Nephron progenitor cell (in vitro differentiated cells): Measurements from ENCODE around the gene YEATS2.
A peak's percentile ranks its signal among the peaks of the same experiment; 100 is the strongest.
"Not testable (repeated sequence)": the region's sequence is repeated elsewhere in the genome, so short reads cannot be mapped to it uniquely, and the experiment has no call there.

Experiments
- DNase-seq: peaks from one replicate; pipeline ENCODE4 v3.0.0; 2021
- H3K27ac Mint-ChIP-seq: 2 replicates; pipeline ENCODE4 v1.8.0; 2021; ENCODE audit warnings: mild to moderate bottlenecking, moderate library complexity, mixed read lengths
- H3K27me3 Mint-ChIP-seq: 2 replicates; pipeline ENCODE4 v1.8.0; 2021; ENCODE audit warnings: mild to moderate bottlenecking, low read depth, mixed read lengths; ENCODE audit not compliant: poor library complexity
- H3K36me3 Mint-ChIP-seq: 2 replicates; pipeline ENCODE4 v1.8.0; 2021; ENCODE audit warnings: low read depth, mixed read lengths
- H3K4me1 Mint-ChIP-seq: 2 replicates; pipeline ENCODE4 v1.8.0; 2021; ENCODE audit warnings: mixed read lengths
- H3K4me3 Mint-ChIP-seq: 2 replicates; pipeline ENCODE4 v1.8.0; 2021; ENCODE audit warnings: mild to moderate bottlenecking, moderate library complexity, mixed read lengths
- H3K9me3 Mint-ChIP-seq: 2 replicates; pipeline ENCODE4 v1.8.0; 2021; ENCODE audit warnings: mild to moderate bottlenecking, moderate library complexity, mixed read lengths
- CTCF ChIP-seq: fragments of 200-600 bp; sonication (generic); IDR thresholded peaks from 2 replicates; pipeline ENCODE4 v1.5.0; 2021; ENCODE audit warnings: antibody characterized with exemption

The YEATS2 gene

GRCh38 chr3:183781246-183781645 is 83.6 kb downstream of the YEATS2 start:
- Mint-ChIP-seq H3K36me3 (peaks cover 92% of the 10 kb centered on the region), H3K4me3 (no peak overlapping the region), H3K4me1 (no peaks in the 10 kb centered on the region), H3K9me3 (no peaks in the 10 kb centered on the region), H3K27ac (peak overlapping the region; percentile 45), H3K27me3 (peaks cover 2% of the 10 kb centered on the region)
- no peak for TF ChIP-seq CTCF
- no peak for DNase-seq

- H3K9me3 Mint-ChIP-seq, result no peaks in the 10 kb centered on the region
- no peak overlapping the region for H3K4me3 Mint-ChIP-seq
- no peaks in the 10 kb centered on the region for H3K4me1 Mint-ChIP-seq
- peak overlapping the region; percentile 29 for H3K27ac Mint-ChIP-seq
- peaks cover 2% of the 10 kb centered on the region for H3K27me3 Mint-ChIP-seq
- DNase-seq, result no peak
- TF ChIP-seq CTCF, result no peak
- H3K36me3 Mint-ChIP-seq, result peaks cover 92% of the 10 kb centered on the region
Observed at GRCh38 chr3:183782576-183783276, 85.1 kb downstream of the YEATS2 start.

- H3K9me3 Mint-ChIP-seq, H3K4me1 Mint-ChIP-seq, DNase-seq, H3K4me3 Mint-ChIP-seq, H3K27ac Mint-ChIP-seq, H3K27me3 Mint-ChIP-seq: not testable (repeated sequence)
- H3K36me3 Mint-ChIP-seq, result peaks cover 89% of the 10 kb centered on the region
Observed at GRCh38 chr3:183784503-183784902, 86.9 kb downstream of the YEATS2 start.

GRCh38 chr3:183789826-183790225 is 92.2 kb downstream of the YEATS2 start:
- Mint-ChIP-seq H3K4me3 (no peak overlapping the region), H3K4me1 (no peaks in the 10 kb centered on the region), H3K9me3 (no peaks in the 10 kb centered on the region), H3K27me3 (peaks cover 3% of the 10 kb centered on the region), H3K36me3 (peaks cover 86% of the 10 kb centered on the region), H3K27ac (peak overlapping the region; percentile 76)
- no peak for DNase-seq
- no peak for TF ChIP-seq CTCF

- Mint-ChIP-seq H3K36me3 (peaks cover 80% of the 10 kb centered on the region), H3K4me3 (no peak overlapping the region), H3K27me3 (peaks cover 3% of the 10 kb centered on the region), H3K9me3 (no peaks in the 10 kb centered on the region), H3K27ac (peak overlapping the region; percentile 75), H3K4me1 (no peaks in the 10 kb centered on the region)
- DNase-seq, result no peak
- TF ChIP-seq CTCF, result no peak
Observed at GRCh38 chr3:183790700-183791099, 93.1 kb downstream of the YEATS2 start.

- DNase-seq, result no peak
- H3K4me3 Mint-ChIP-seq, result no peak overlapping the region
- H3K36me3 Mint-ChIP-seq, result peaks cover 75% of the 10 kb centered on the region
Observed at GRCh38 chr3:183792976-183793375, 95.4 kb downstream of the YEATS2 start.

More at GRCh38 chr3:183792976-183793375, 95.4 kb downstream of the YEATS2 start:
- TF ChIP-seq CTCF, result no peak
- Mint-ChIP-seq H3K27ac (no peak overlapping the region), H3K27me3 (peaks cover 3% of the 10 kb centered on the region), H3K9me3 (no peaks in the 10 kb centered on the region), H3K4me1 (no peaks in the 10 kb centered on the region)
